HepG2 (cell line): ENCODE data around the gene IFT172. TPM values are rescaled to one million over a fixed set of nuclear protein-coding genes. Genes with fewer than 3 reads are reported as not detected.

Experiments used
- AFF4 ChIP-seq: sonication (generic); formaldehyde crosslinking; IDR thresholded peaks from 2 replicates; pipeline ENCODE4 v1.4.0; 2020; ENCODE audit warnings: missing genetic modification reagents
- HMG20A ChIP-seq: IDR thresholded peaks from 2 replicates; pipeline ENCODE4 v1.6.1; 2016; ENCODE audit warnings: borderline replicate concordance
- HNF4G ChIP-seq, 2 experiments: sonication (generic) in 1 of 2; formaldehyde crosslinking in 1 of 2; IDR thresholded peaks; 2 replicates each; pipeline versions ENCODE4 v1.4.0 to v1.6.1; 2011 to 2020; ENCODE audit warnings: borderline replicate concordance in 2 of 2, low read depth in 2 of 2, mild to moderate bottlenecking in 2 of 2, low read length in 1 of 2, missing genetic modification reagents in 1 of 2, moderate library complexity in 1 of 2
- JARID2 ChIP-seq: sonication (generic); formaldehyde crosslinking; IDR thresholded peaks from 2 replicates; pipeline ENCODE4 v1.8.1; 2023; ENCODE audit warnings: missing genetic modification reagents, inconsistent platforms; ENCODE audit not compliant: insufficient replicate concordance
- NR2C2 ChIP-seq: sonication (generic); formaldehyde crosslinking; IDR thresholded peaks from 2 replicates; pipeline ENCODE4 v1.4.0; 2020; ENCODE audit warnings: missing genetic modification reagents, mild to moderate bottlenecking, moderate library complexity, borderline replicate concordance
- PAWR ChIP-seq: sonication (generic); formaldehyde crosslinking; IDR thresholded peaks from 2 replicates; pipeline ENCODE4 v1.4.0; 2020; ENCODE audit warnings: missing genetic modification reagents, mild to moderate bottlenecking, borderline replicate concordance
- RELA ChIP-seq: sonication (generic); formaldehyde crosslinking; IDR thresholded peaks from 2 replicates; pipeline ENCODE4 v1.4.0; 2020; ENCODE audit warnings: missing genetic modification reagents
- SOX6 ChIP-seq, 2 experiments: fragments of 450-650 bp in 1 of 2; sonication (generic) in 1 of 2; formaldehyde crosslinking in 1 of 2; IDR thresholded peaks; 2 replicates each; pipeline versions ENCODE4 v1.4.0 to v1.6.1; 2017 to 2020; ENCODE audit warnings: antibody characterized with exemption in 1 of 2, mild to moderate bottlenecking in 1 of 2, missing genetic modification reagents in 1 of 2
- TBX2 ChIP-seq: sonication (generic); formaldehyde crosslinking; IDR thresholded peaks from 2 replicates; pipeline ENCODE4 v1.5.0; 2020; ENCODE audit warnings: missing genetic modification reagents, mild to moderate bottlenecking, borderline replicate concordance
- TFE3 ChIP-seq: IDR thresholded peaks from 2 replicates; pipeline ENCODE4 v1.6.1; 2016
- ZFX ChIP-seq: sonication (generic); formaldehyde crosslinking; IDR thresholded peaks from 2 replicates; pipeline ENCODE4 v1.4.0; 2020; ENCODE audit warnings: mild to moderate bottlenecking, low read depth, missing genetic modification reagents, moderate library complexity
- ZNF12 ChIP-seq: sonication (generic); formaldehyde crosslinking; IDR thresholded peaks from 2 replicates; pipeline ENCODE4 v1.5.0; 2020; ENCODE audit warnings: missing genetic modification reagents
- ZNF317 ChIP-seq: sonication (generic); formaldehyde crosslinking; IDR thresholded peaks from 2 replicates; pipeline ENCODE4 v1.5.0; 2020; ENCODE audit warnings: mild to moderate bottlenecking, missing genetic modification reagents
- ZNF496 ChIP-seq: sonication (generic); formaldehyde crosslinking; IDR thresholded peaks from 2 replicates; pipeline ENCODE4 v1.8.1; 2023; ENCODE audit warnings: mild to moderate bottlenecking, moderate library complexity, missing genetic modification reagents; ENCODE audit not compliant: insufficient replicate concordance
- ZNF572 ChIP-seq: sonication (generic); formaldehyde crosslinking; IDR thresholded peaks from 2 replicates; pipeline ENCODE4 v1.5.1; 2020; ENCODE audit warnings: mild to moderate bottlenecking, missing genetic modification reagents
- polyA plus RNA-seq, 8 experiments: library from polyadenylated mRNA; depleted of rRNA in 3 of 8; stranded (reverse) in 7 of 8; unstranded in 1 of 8; fragments of >200 nt; fragmentation: Illumina TruSeq in 4 of 8; extraction: Trizol in 4 of 8; gene quantifications; 2 replicates each; pipeline versions ENCODE4 v1.2.1 to v1.2.3, GENCODE V29; 2011 to 2016; ENCODE audit warnings: low read depth in 4 of 8, missing spikeins in 1 of 8, mixed read lengths in 1 of 8; ENCODE audit not compliant: insufficient read depth in 1 of 8
- total RNA-seq, 5 experiments: library from RNA; depleted of rRNA; stranded (reverse); fragments of >200 nt; fragmentation: Illumina TruSeq; extraction: Trizol; gene quantifications; 2 replicates each; pipeline ENCODE4 v1.2.3, GENCODE V29; 2016; ENCODE audit warnings: low read depth in 1 of 5
- TF ChIP-seq, protein P1 (sequence below): sonication (generic); formaldehyde crosslinking; IDR thresholded peaks from 2 replicates; pipeline ENCODE4 v1.4.0; 2020; ENCODE audit warnings: missing genetic modification reagents; ENCODE audit errors: not compliant biosample characterization
- TF ChIP-seq, protein P2 (sequence below), 2 experiments: sonication (generic) in 1 of 2; formaldehyde crosslinking in 1 of 2; IDR thresholded peaks; 2 replicates each; pipeline versions ENCODE4 v1.4.0 to v1.6.1; 2016 to 2020; ENCODE audit warnings: borderline replicate concordance in 1 of 2, low read depth in 1 of 2, mild to moderate bottlenecking in 1 of 2, missing genetic modification reagents in 1 of 2

IFT172 gene
- total and polyA plus RNA-seq, 2 of the 13 experiments (the other 11 are each of a cell fraction or from before 2014, with no cell fraction given): 21.6 to 35.7 TPM

- TF ChIP-seq, protein P1, sequence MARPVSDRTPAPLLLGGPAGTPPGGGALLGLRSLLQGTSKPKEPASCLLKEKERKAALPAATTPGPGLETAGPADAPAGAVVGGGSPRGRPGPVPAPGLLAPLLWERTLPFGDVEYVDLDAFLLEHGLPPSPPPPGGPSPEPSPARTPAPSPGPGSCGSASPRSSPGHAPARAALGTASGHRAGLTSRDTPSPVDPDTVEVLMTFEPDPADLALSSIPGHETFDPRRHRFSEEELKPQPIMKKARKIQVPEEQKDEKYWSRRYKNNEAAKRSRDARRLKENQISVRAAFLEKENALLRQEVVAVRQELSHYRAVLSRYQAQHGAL (CRISPR knock-in tag): no peak
- no peak for TF ChIP-seq TFE3 (CRISPR knock-in tag)
- no peak for TF ChIP-seq AFF4 (CRISPR knock-in tag)
- peak; percentile 46; the same call in 1 of the 2 replicates for TF ChIP-seq NR2C2 (CRISPR knock-in tag)
- no peak for TF ChIP-seq HNF4G (IDR thresholded peaks at IDR 0.05; ENCODE audit: borderline replicate concordance, low read depth, low read length)
- TF ChIP-seq HNF4G (CRISPR knock-in tag; IDR thresholded peaks at IDR 0.05; ENCODE audit: borderline replicate concordance, low read depth): no peak
- no peak for TF ChIP-seq PAWR (CRISPR knock-in tag)
- no peak for TF ChIP-seq HMG20A (CRISPR knock-in tag)
- no peak for TF ChIP-seq JARID2 (CRISPR knock-in tag)
- TF ChIP-seq SOX6 (IDR thresholded peaks at IDR 0.05): no peak
- TF ChIP-seq SOX6 (CRISPR knock-in tag; IDR thresholded peaks at IDR 0.05): peak; percentile 83
- TF ChIP-seq, protein P2, sequence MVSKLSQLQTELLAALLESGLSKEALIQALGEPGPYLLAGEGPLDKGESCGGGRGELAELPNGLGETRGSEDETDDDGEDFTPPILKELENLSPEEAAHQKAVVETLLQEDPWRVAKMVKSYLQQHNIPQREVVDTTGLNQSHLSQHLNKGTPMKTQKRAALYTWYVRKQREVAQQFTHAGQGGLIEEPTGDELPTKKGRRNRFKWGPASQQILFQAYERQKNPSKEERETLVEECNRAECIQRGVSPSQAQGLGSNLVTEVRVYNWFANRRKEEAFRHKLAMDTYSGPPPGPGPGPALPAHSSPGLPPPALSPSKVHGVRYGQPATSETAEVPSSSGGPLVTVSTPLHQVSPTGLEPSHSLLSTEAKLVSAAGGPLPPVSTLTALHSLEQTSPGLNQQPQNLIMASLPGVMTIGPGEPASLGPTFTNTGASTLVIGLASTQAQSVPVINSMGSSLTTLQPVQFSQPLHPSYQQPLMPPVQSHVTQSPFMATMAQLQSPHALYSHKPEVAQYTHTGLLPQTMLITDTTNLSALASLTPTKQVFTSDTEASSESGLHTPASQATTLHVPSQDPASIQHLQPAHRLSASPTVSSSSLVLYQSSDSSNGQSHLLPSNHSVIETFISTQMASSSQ (IDR thresholded peaks at IDR 0.05; ENCODE audit: low read depth): no peak
- TF ChIP-seq, protein P2 (CRISPR knock-in tag; IDR thresholded peaks at IDR 0.05; ENCODE audit: borderline replicate concordance): 0 out of 2 replicates have a peak, but pooled peaks have one; percentile 22
- TF ChIP-seq ZNF496 (CRISPR knock-in tag): no peak
- no peak for TF ChIP-seq ZNF572 (CRISPR knock-in tag)
- TF ChIP-seq ZFX (CRISPR knock-in tag): peak; percentile 29; the same call in 1 of the 2 replicates
- TF ChIP-seq RELA (CRISPR knock-in tag): no peak
- TF ChIP-seq ZNF317 (CRISPR knock-in tag): peak; percentile 51
- TF ChIP-seq ZNF12 (CRISPR knock-in tag): no peak
- peak; percentile 69 for TF ChIP-seq TBX2 (CRISPR knock-in tag)
Measured at GRCh38 chr2:27518113-27518781, 28.7 kb upstream of the IFT172 start (continued).
